ENCODE measurements around the gene IER5L.
A peak's percentile ranks its signal among the peaks of the same experiment; 100 is the strongest.

DNA sequence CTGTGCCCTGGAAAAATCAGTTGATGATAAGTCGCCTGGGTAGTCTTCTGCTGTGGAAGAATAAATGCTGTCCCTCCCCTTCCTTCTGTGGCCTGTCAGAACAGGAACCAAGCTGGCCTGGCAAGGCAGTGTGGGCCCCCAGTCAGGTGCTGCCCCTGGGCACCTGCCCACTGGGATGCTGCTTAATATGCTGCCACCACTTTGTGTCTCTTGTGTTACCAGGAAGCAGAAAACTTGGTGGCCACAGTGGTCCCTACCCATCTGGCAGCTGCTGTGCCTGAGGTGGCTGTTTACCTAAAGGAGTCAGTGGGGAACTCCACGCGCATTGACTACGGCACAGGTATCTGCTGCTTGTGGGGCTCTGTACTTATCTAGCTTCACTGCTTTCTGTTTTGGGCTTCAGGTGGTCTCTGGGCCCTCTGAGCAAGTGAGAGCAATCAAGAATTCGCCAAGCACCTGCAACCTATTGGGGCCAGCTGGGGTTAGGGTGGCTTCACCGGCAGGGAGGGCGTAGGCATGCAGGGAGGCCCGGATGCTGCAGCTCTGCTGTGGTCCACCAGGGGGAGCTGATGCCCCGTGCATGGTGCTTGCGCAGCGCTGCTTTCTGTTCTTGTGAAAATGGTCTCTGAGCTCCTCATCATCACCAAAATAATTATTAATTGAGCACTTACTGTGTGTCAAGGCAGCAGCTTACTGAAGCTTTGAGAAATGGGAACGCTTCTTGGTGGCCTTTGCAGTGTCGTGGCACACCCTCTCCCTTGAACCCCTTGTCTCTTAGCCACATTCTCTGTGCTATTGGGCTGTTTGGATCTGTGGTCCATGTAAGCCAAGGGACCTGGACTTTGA is 46.5 kb downstream of the IER5L start:
- TF ChIP-seq, protein P1, sequence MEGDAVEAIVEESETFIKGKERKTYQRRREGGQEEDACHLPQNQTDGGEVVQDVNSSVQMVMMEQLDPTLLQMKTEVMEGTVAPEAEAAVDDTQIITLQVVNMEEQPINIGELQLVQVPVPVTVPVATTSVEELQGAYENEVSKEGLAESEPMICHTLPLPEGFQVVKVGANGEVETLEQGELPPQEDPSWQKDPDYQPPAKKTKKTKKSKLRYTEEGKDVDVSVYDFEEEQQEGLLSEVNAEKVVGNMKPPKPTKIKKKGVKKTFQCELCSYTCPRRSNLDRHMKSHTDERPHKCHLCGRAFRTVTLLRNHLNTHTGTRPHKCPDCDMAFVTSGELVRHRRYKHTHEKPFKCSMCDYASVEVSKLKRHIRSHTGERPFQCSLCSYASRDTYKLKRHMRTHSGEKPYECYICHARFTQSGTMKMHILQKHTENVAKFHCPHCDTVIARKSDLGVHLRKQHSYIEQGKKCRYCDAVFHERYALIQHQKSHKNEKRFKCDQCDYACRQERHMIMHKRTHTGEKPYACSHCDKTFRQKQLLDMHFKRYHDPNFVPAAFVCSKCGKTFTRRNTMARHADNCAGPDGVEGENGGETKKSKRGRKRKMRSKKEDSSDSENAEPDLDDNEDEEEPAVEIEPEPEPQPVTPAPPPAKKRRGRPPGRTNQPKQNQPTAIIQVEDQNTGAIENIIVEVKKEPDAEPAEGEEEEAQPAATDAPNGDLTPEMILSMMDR (IDR thresholded peaks at IDR 0.05): peak; percentile 89 to 97 (median 94)
- TF ChIP-seq POLR2AphosphoS5 (IDR thresholded peaks at IDR 0.05): peak; percentile 59
